Stimulated activated CD8-positive, alpha-beta memory T cell treated with anti-CD3 and anti-CD28 coated beads, Interleukin-12 subunit alpha, Interleukin-12 subunit beta, amount 100 ng/mL, for 24 hours (primary cell): Measurements from ENCODE around the gene RIPK1.
"Not testable (repeated sequence)": the region's sequence is repeated elsewhere in the genome, so short reads cannot be mapped to it uniquely, and the experiment has no call there.

Experiments
- DNase-seq: peaks from one replicate; pipeline ENCODE4 v3.0.0-alpha.2; 2020; ENCODE audit errors: extremely low read depth

RIPK1 gene

GRCh38 chr6:3068329-3069214, at the start of gene RIPK1:
Gene RIPK1 (plus strand): TSS chr6:3068494. CDS start chr6:3076824, 8,330 bp downstream.
- peak; percentile 91 for DNase-seq

- no peak for DNase-seq
Measured at GRCh38 chr6:3019065-3019464, 49.2 kb upstream of the RIPK1 start.

DNA sequence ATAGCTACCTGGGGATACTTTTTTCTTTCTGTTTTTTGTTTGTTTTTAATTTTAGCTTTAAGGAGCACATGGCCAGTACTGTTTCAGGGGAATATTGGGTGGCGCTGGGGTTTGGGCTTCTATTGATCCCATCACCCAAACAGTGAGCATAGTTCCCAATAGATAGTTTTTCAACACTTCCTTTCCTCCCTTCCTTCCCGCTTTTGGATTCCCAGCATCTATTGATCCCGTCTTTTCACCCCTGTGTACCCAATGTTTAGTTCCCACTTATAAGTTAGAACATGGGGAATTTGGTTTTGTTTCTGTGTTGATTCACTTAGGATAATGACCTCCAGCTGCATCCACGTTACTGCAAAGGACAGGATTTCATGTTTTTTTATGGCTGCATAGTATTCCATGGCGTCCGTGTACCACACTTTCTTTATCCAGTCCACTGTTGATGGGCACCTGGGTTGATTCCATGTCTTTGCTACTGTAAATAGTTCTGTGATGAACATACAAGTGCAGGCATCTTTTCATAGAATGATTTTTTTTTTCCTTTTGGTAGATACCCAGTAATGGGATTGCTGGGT, 48.5 kb upstream of the RIPK1 start:
- no peak for DNase-seq

DNA sequence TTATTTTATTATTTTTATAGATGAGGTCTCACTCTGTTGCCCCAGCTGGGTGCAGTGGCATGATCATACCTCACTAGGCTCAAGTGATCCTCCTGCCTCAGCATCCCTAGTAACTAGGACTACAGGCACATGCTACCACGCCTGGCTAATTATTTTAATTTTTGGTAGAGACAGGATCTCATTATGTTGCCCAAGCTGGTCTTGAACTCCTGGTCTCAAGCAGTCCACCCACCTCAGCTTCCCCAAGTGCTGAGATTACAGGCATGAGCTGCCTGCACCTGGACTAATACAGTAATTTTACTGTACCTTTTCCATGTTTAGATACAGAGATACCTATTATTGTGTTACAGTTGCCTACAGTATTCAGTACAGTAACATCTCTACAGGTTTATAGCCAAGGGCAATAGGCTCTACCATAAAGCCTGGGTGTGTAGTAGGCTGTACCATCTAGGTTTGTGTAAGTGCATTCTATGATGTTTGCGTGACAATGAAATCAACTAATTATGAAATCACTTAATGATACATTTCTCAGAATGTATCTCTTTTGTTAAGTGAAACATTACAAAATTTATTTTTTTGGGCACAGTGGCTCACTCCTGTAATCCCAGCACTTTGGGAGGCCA, 47.2 kb upstream of the RIPK1 start:
- not testable (repeated sequence) for DNase-seq

- no peak for DNase-seq
Measured at GRCh38 chr6:3022765-3023662, 45.3 kb upstream of the RIPK1 start.

DNA sequence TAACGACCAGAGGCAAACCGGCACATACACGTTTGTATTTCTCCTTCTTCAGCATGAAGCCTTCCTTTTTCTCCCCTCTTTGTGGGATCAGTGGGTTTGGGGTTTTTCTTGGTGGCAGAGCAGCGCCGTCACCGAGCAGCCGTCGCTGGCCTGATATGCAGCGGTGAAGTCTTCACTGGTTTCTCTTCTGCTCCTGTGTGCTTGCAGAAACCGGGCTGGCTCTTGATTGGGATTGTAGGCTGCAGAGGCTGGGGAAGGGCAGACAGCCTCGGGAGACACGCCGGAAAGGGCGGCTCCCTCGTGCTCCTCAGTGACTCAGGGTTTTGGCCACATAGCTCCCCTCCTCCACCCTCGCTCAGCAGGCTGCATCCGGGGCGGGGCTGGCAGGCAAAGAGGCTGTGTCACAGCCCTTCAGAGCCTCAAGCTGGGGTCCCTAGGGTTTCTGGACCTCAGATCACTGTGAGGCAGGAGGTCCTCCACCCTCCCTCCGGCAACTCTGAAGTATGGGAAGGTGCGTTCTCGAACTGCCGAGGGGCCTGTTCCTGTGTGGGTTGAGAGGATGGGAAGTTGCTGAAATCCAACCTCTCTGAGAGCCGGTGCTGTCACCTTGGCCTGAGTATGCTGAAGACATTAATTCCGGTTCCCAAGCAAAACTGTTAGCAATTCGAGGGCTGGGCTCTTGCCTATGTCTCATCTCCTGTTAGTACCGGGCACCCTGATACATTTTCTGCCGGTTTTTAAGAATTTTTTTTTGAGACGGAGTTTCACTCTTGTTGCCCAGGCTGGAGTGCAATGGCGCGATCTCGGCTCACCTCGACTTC, 44.4 kb upstream of the RIPK1 start:
- DNase-seq = peak; percentile 87

GRCh38 chr6:3026791-3027626, 41.3 kb upstream of the RIPK1 start:
- no peak for DNase-seq

GRCh38 chr6:3028156-3028555, 40.1 kb upstream of the RIPK1 start:
- DNase-seq = not testable (repeated sequence)

GRCh38 chr6:3031857-3032640, 36.2 kb upstream of the RIPK1 start:
- DNase-seq = no peak

DNA sequence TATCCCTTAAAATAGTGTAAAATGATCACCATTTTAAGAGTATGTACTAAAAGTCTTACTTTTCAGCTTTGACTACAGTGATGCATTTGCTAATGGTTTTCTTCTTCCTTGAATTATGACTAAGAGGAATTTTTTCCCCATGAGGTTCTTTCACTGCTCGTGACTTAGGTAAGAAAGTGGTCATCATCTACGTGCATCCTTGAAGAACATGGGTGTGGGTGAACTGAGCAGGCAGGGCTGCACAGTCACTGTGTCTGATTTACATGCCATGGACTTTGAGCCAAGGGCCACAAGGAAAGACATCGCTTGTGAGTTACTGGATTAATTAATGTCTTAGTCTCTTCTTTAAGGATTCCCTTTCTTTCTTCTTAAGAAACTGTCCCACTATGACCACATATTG, 35.3 kb upstream of the RIPK1 start:
- DNase-seq = no peak

DNA sequence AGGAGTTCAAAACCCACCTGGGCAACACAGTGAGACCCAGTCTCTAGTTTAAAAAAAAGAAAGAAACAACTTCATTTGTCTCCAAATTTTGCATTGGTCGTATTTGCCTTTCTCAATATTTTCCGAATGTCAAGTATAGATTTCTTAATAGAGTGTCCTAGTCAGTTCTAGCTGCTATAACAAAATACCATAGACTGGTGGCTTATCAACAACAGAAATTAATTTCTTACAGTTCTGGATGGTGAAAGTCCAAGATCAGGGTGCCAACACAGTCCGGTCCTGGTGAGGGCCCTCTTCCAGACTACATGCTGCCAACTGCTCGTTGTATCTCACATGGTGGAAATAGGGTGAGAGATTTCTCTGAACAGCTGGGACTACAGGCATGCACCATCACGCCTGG, 34.6 kb upstream of the RIPK1 start:
- no peak for DNase-seq

DNA sequence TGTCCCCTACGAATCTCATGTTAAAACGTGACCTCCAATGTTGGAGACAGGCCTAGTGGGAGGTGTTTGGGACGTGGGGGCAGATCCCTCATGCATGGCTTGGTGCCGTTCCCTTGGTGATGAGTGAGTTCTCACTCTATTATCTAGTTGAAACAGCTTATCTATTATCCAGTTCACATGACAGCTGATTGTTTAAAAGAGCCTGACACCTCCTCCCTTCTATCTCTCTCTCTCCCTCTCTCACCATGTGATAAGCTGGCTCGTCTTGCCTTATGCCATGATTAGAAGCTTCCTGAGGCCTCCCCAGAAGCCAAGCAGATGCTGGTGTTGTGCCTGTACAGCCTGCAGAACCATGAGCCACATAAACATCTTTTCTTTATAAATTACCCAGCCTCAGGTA, 32.9 kb upstream of the RIPK1 start:
- DNase-seq = no peak

- DNase-seq = no peak
Measured at GRCh38 chr6:3036861-3037637, 31.2 kb upstream of the RIPK1 start.

DNA sequence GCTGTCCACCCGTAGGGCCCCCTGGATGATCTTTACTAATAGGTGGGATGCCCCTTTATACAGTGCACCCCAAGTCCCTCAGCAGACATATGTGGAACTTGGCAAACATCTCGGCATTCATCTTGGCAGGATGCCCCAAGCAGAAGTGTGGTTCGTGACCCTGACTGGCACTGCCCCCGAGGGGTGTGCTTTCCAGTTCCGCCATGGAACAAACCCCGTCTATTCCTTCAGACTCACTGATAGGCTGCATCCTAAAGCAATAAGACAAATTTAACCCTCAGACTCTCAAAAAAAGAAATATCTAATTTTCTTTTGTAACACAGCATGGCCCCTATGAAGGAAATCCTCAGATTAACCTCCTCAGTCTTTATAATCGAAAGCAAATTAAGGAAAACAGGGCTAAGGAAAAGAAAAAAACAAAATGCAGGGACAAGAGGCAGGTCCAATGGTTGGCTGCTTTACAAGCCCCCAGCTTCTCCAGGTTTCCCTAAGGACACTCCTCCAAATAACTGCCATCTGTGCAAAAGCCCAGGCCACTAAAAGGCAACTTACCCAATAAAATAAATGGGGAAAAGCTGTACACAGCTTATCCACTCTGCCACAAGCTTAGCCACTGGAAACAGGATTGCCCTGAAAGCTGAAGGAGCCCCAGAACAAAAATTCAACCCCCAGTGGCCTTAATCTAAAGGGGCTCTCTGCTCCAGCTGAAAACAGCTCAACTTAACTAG, 30.5 kb upstream of the RIPK1 start:
- DNase-seq = no peak

- no peak for DNase-seq
Measured at GRCh38 chr6:3039384-3039783, 28.9 kb upstream of the RIPK1 start.

- no peak for DNase-seq
Measured at GRCh38 chr6:3041147-3041546, 27.1 kb upstream of the RIPK1 start.

DNA sequence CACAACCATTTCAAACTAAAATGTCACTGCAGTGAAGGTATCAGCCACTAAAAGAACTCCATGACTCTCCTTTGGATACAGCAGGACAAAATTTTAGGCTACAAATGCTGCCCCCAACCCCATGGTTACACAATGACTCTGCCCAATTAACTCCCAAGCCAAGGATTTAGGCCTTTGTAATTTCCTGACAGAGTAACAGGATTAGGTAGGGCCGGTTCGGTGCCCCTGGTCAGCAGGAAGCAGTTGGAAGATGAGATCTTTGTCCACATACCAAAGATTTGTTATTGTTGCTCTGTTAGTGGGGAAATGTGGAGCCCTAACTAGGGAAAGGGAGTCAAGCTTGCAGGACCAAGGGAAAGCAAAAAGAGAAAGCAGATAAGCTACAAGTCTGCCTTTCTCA, 26.7 kb upstream of the RIPK1 start:
- DNase-seq = no peak

- no peak for DNase-seq
Measured at GRCh38 chr6:3045369-3045768, 22.9 kb upstream of the RIPK1 start.
